Upper lobe of left lung (tissue), 6 donors: ENCODE results near the gene FGF14. TPM values are rescaled to one million over a fixed set of nuclear protein-coding genes. Genes with fewer than 3 reads are reported as not detected.

Experiments
- ATAC-seq, 2 donors: fragments of 200-7000 bp; cut with Tn5 transposase; one replicate each; pipeline ENCODE4 v1.9.1; 2022; ENCODE audit warnings: mild to moderate bottlenecking in 2 of 2, moderate library complexity in 2 of 2; ENCODE audit not compliant: low FRiP score in 2 of 2
- DNase-seq, 2 donors: peaks; one replicate each; pipeline ENCODE4 v3.0.0-alpha.2; 2019 to 2020
- H3K27ac ChIP-seq, 4 donors: fragments of 200-600 bp; sonication (generic); one replicate each; pipeline ENCODE4 v1.5.1; 2016 to 2019
- H3K27me3 ChIP-seq, 4 donors: fragments of 200-600 bp; sonication (generic); one replicate each; pipeline ENCODE4 v1.5.1; 2017 to 2019
- H3K36me3 ChIP-seq, 4 donors: fragments of 200-600 bp; sonication (generic); one replicate each; pipeline ENCODE4 v1.5.1; 2016 to 2019
- H3K4me1 ChIP-seq, 4 donors: fragments of 200-600 bp; sonication (generic); one replicate each; pipeline ENCODE4 v1.5.1; 2018 to 2019
- H3K4me3 ChIP-seq, 4 donors: fragments of 200-600 bp; sonication (generic); one replicate each; pipeline ENCODE4 v1.5.1; 2017 to 2019; ENCODE audit warnings: mild to moderate bottlenecking in 2 of 4, moderate library complexity in 1 of 4
- H3K9me3 ChIP-seq, 4 donors: fragments of 200-600 bp; sonication (generic); one replicate each; pipeline ENCODE4 v1.5.1; 2018 to 2019
- CTCF ChIP-seq, 6 experiments: fragments of 450-650 bp in 4 of 6; fragments of 200-600 bp in 2 of 6; sonication (generic) in 2 of 6; IDR thresholded peaks; one replicate each; pipeline ENCODE4 v1.5.1; 2016 to 2019; ENCODE audit warnings: antibody characterized with exemption in 6 of 6
- EP300 ChIP-seq, 4 donors: sonication (generic); formaldehyde crosslinking; IDR thresholded peaks; one replicate each; pipeline ENCODE4 v1.5.1; 2017; ENCODE audit warnings: antibody characterized with exemption in 4 of 4, control low read depth in 2 of 4
- POLR2A ChIP-seq, 4 donors: fragments of 450-650 bp; IDR thresholded peaks; one replicate each; pipeline ENCODE4 v1.5.1; 2016 to 2017; ENCODE audit warnings: antibody characterized with exemption in 4 of 4, mild to moderate bottlenecking in 2 of 4
- POLR2AphosphoS5 ChIP-seq, 2 donors: sonication (generic); formaldehyde crosslinking; IDR thresholded peaks; one replicate each; pipeline ENCODE4 v1.5.1; 2017; ENCODE audit warnings: antibody characterized with exemption in 2 of 2
- WGBS, 2 donors: methylation state at CpG; one replicate each; pipeline ENCODE4 v1.1.5; 2017 to 2018; 5-methylcytosine and 5-hydroxymethylcytosine counted together
- total RNA-seq, 6 donors: library from RNA; depleted of rRNA in 4 of 6; stranded (reverse); fragments of >200 nt in 4 of 6; gene quantifications; one replicate each; pipeline versions ENCODE4 v1.1.0 to v1.2.1, GENCODE V29; 2016 to 2021
- donor health status: DM: no; HTN: no; CAD: no; lungs with moderate emphysema.
- donor health status: DM: no; HTN: yes; CAD: no; lungs with severe emphysema.

Gene FGF14
- total RNA-seq, 6 donors from 2014 or later = 0.80 to 8.4 (median 4.1) TPM

- Histone ChIP-seq H3K4me3 (no peak overlapping the region), H3K9me3 (no peaks in the 10 kb centered on the region), H3K4me1 (peaks cover 0 to 5% (median 0%) of the 10 kb centered on the region in 4 donors), H3K36me3 (no peaks in the 10 kb centered on the region), H3K27me3 (no peaks in the 10 kb centered on the region), H3K27ac (no peak overlapping the region)
- no peak for TF ChIP-seq CTCF (IDR thresholded peaks at IDR 0.05)
- TF ChIP-seq POLR2AphosphoS5 (IDR thresholded peaks at IDR 0.05) = no peak
- no peak for TF ChIP-seq POLR2A (IDR thresholded peaks at IDR 0.05)
- no peak for TF ChIP-seq EP300 (IDR thresholded peaks at IDR 0.05)
- WGBS, 2 donors = 48 to 73% methylated on average over 2 of the region's 2 CpGs
- no peak for ATAC-seq
- DNase-seq = no peak
Observed at GRCh38 chr13:102231479-102231878, 170.4 kb downstream of the FGF14 start.

- no peak for DNase-seq
- 64 to 68% methylated on average over 6 of the region's 6 CpGs for WGBS, 2 donors
- H3K27ac ChIP-seq = no peak overlapping the region
- no peaks in the 10 kb centered on the region for H3K9me3 ChIP-seq
- H3K27me3 ChIP-seq = no peaks in the 10 kb centered on the region
- no peak for ATAC-seq
- H3K36me3 ChIP-seq = no peaks in the 10 kb centered on the region
- H3K4me1 ChIP-seq = no peaks in the 10 kb centered on the region
- no peak overlapping the region for H3K4me3 ChIP-seq
- TF ChIP-seq EP300 (IDR thresholded peaks at IDR 0.05) (no peak), CTCF (IDR thresholded peaks at IDR 0.05) (no peak), POLR2A (IDR thresholded peaks at IDR 0.05) (no peak), POLR2AphosphoS5 (IDR thresholded peaks at IDR 0.05) (no peak)
Observed at GRCh38 chr13:102227741-102228140, 174.1 kb downstream of the FGF14 start.

- no peak overlapping the region for H3K27ac ChIP-seq
- no peaks in the 10 kb centered on the region for H3K4me1 ChIP-seq
- no peak overlapping the region for H3K4me3 ChIP-seq
- WGBS, 2 donors = 89% methylated on average over 1 of the region's 1 CpG
- no peak for DNase-seq
- H3K36me3 ChIP-seq = no peaks in the 10 kb centered on the region
- ATAC-seq = no peak
- no peaks in the 10 kb centered on the region for H3K27me3 ChIP-seq
- H3K9me3 ChIP-seq = no peaks in the 10 kb centered on the region
- no peak for TF ChIP-seq EP300 (IDR thresholded peaks at IDR 0.05)
- TF ChIP-seq POLR2AphosphoS5 (IDR thresholded peaks at IDR 0.05) = no peak
- no peak for TF ChIP-seq POLR2A (IDR thresholded peaks at IDR 0.05)
- TF ChIP-seq CTCF (IDR thresholded peaks at IDR 0.05) = no peak
Observed at GRCh38 chr13:102226591-102226990, 175.3 kb downstream of the FGF14 start.

- H3K4me1 ChIP-seq = no peaks in the 10 kb centered on the region
- 50 to 63% methylated on average over 6 of the region's 6 CpGs for WGBS, 2 donors
- H3K4me3 ChIP-seq = no peak overlapping the region
- H3K9me3 ChIP-seq = no peaks in the 10 kb centered on the region
- no peaks in the 10 kb centered on the region for H3K36me3 ChIP-seq
- no peaks in the 10 kb centered on the region for H3K27me3 ChIP-seq
- no peak for DNase-seq
- no peak overlapping the region for H3K27ac ChIP-seq
- ATAC-seq = no peak
- TF ChIP-seq CTCF (IDR thresholded peaks at IDR 0.05) (no peak), POLR2A (IDR thresholded peaks at IDR 0.05) (no peak), EP300 (IDR thresholded peaks at IDR 0.05) (no peak), POLR2AphosphoS5 (IDR thresholded peaks at IDR 0.05) (no peak)
Observed at GRCh38 chr13:102225892-102226291, 176.0 kb downstream of the FGF14 start.

- 24 to 28% methylated on average over 5 of the region's 5 CpGs for WGBS, 2 donors
- Histone ChIP-seq H3K4me3 (no peak overlapping the region), H3K36me3 (no peaks in the 10 kb centered on the region), H3K4me1 (no peaks in the 10 kb centered on the region), H3K9me3 (no peaks in the 10 kb centered on the region), H3K27me3 (no peaks in the 10 kb centered on the region), H3K27ac (no peak overlapping the region)
- ATAC-seq (no peak), DNase-seq (no peak)
- no peak for TF ChIP-seq POLR2A (IDR thresholded peaks at IDR 0.05)
- no peak for TF ChIP-seq CTCF (IDR thresholded peaks at IDR 0.05)
- TF ChIP-seq EP300 (IDR thresholded peaks at IDR 0.05) = no peak
- no peak for TF ChIP-seq POLR2AphosphoS5 (IDR thresholded peaks at IDR 0.05)
Observed at GRCh38 chr13:102220681-102221228, 181.1 kb downstream of the FGF14 start.
